Stimulated activated naive CD8-positive, alpha-beta T cell treated with anti-CD3 and anti-CD28 coated beads, Interleukin-15, amount 100 ng/mL, for 72 hours (primary cell): Measurements from ENCODE around the gene CCDC126.
"Not testable (repeated sequence)": the region's sequence is repeated elsewhere in the genome, so short reads cannot be mapped to it uniquely, and the experiment has no call there.

Source experiments
- ATAC-seq: fragments of 150-1000 bp; cut with Tn5 transposase; 2 replicates; pipeline ENCODE4 v1.10.0; 2021; ENCODE audit warnings: mild to moderate bottlenecking, moderate library complexity
- DNase-seq, 2 donors: peaks; one replicate each; pipeline ENCODE4 v3.0.0; 2021 to 2022
- H3K27ac Mint-ChIP-seq, 2 donors: one replicate each; pipeline ENCODE4 v1.8.0; 2022; ENCODE audit warnings: mild to moderate bottlenecking in 2 of 2, mixed read lengths in 2 of 2, moderate library complexity in 2 of 2
- H3K27me3 Mint-ChIP-seq: one replicate; pipeline ENCODE4 v1.8.0; 2022; ENCODE audit warnings: mixed read lengths
- H3K4me1 Mint-ChIP-seq: one replicate; pipeline ENCODE4 v1.8.0; 2022; ENCODE audit warnings: mild to moderate bottlenecking, mixed read lengths
- H3K4me3 Mint-ChIP-seq, 2 donors: one replicate each; pipeline ENCODE4 v1.8.0; 2022; ENCODE audit warnings: mild to moderate bottlenecking in 2 of 2, mixed read lengths in 2 of 2, moderate library complexity in 1 of 2
- H3K9me3 Mint-ChIP-seq, 2 donors: one replicate each; pipeline ENCODE4 v1.8.0; 2022; ENCODE audit warnings: mixed read lengths in 2 of 2

The CCDC126 gene, protein sequence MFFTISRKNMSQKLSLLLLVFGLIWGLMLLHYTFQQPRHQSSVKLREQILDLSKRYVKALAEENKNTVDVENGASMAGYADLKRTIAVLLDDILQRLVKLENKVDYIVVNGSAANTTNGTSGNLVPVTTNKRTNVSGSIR

DNA sequence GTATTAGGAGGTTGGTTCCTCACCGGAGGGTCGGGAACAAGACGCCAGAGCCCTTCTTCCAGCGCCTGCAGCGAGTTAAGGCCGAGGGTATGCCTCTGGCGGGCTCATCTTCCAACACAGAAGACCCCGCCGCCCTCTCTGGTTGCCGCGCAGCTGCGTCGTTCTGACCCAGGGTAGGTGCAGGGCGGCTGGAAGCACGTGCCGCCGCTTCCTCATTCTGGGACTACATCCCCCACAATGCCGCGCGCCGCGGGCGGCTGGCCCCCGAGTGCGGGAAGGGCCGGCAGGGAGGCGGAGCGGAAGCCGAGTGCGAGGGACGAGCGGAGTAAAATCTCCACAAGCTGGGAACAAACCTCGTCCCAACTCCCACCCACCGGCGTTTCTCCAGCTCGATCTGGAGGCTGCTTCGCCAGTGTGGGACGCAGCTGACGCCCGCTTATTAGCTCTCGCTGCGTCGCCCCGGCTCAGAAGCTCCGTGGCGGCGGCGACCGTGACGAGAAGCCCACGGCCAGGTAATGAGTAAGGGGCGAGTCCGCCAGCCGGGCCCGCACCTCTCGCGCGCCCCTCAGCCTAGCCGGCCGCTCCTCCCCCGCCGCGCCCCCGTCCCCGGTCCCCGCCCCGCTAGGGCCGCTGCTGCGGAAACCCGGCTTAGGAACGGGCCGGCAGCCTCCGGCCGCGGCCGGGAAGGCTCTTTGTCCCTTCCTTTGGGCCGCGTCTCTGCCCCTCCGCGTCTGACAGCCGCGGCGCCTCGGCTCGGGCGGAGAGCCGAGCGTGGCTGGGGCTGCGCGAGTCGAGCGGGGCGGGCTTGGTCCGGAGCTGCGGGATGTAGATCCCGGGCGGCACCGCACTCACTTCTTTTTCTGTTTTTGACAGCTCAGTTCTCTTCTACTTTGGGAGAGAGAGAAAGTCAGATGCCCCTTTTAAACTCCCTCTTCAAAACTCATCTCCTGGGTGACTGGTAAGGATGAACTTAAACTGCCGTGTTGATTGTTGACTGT lies at the start of gene CCDC126:
TSS of gene CCDC126 (plus strand) at position 289 of the 998 bp plus-strand sequence. CDS start 13,934 bp downstream, outside the sequence.
- H3K4me1 Mint-ChIP-seq: peaks cover 71% of the 10 kb centered on the region
- peak within 1 kb of the TSS; percentile 78 to 84 for H3K27ac Mint-ChIP-seq
- H3K27me3 Mint-ChIP-seq: no peaks in the 10 kb centered on the region
- peaks cover 6 to 7% of the 10 kb centered on the region in 2 donors for H3K9me3 Mint-ChIP-seq
- H3K4me3 Mint-ChIP-seq: peak within 1 kb of the TSS; percentile 86 to 98
- DNase-seq (peak; percentile 78 to 80), ATAC-seq (peak; percentile 72)

DNA sequence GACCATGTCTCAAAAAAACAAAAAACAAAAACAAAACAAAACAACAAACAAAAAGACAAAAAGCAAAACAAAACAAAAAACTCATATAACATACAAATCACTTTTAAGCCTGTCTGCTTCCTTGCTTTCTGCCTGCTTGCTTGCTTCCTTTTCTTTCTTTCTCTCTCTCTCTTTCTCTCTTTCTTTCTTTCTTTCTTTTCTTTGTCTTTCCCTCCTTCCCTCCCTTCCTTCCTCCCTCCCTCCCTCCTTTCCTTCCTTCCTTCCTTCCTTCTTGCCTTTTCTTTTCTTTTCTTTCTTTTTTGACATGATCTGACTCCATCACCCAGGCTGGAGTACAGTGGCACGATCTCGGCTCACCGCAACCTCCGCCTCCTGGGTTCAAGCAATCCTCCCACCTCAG lies 49.5 kb upstream of the CCDC126 start:
- ATAC-seq (no peak), DNase-seq (no peak)
- no peak overlapping the region for H3K27ac Mint-ChIP-seq
- no peaks in the 10 kb centered on the region for H3K27me3 Mint-ChIP-seq
- no peaks in the 10 kb centered on the region for H3K4me1 Mint-ChIP-seq
- H3K9me3 Mint-ChIP-seq: no peaks in the 10 kb centered on the region
- H3K4me3 Mint-ChIP-seq: no peak overlapping the region

DNA sequence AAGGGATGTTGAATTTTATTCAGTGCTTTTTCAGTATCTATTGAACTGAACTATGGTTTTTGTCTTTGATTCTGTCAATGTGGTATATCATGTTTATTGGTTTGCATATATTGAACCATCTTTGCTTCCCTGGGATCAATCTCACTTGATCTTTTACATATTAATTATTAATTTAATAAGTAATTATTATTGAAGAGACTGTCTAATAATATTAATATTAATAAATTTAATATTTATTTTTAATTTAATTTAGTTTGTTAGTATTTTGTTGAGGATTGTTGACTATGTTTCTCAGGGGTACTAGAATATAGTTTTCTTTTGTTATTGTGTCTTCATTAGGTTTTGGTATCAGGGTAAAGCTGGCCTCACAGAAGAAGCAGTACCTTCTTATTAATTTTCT lies 38.9 kb upstream of the CCDC126 start:
- Mint-ChIP-seq H3K4me1 (no peaks in the 10 kb centered on the region), H3K9me3 (no peaks in the 10 kb centered on the region), H3K27me3 (no peaks in the 10 kb centered on the region), H3K4me3 (no peak overlapping the region), H3K27ac (no peak overlapping the region)
- no peak for DNase-seq
- no peak for ATAC-seq

DNA sequence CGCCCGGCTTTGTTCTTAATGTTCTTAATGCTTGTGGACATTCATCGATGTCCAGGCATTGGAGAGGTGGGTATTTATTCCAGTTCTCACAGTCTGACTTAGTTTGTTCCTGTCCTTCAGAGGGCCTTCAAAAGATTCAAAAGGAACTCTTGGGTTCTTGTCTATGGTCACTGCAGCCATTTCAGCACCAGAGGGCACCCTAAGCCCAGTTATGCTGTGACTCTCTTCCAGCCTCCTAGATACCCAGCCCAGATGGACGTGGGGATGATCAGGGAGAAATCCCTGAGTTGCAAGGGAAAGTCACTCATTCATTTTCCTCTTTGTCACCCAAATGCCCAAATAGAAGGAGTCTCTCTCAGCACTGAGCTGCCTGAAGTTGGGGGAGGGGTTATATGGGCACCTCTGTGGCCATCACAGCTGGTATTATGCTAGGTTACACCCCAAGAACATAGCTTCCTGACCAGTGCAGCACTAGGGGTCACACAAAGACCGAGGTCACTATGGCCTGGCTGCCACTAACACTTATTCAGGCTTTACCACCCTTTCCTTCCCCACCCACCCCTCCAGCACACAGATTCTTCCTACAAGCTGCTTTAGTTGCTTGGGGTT lies 26.5 kb upstream of the CCDC126 start:
- peaks cover 20% of the 10 kb centered on the region for H3K27me3 Mint-ChIP-seq
- ATAC-seq (peak; percentile 92), DNase-seq (peak; percentile 55 to 72)
- no peaks in the 10 kb centered on the region for H3K9me3 Mint-ChIP-seq
- no peak overlapping the region for H3K4me3 Mint-ChIP-seq
- H3K4me1 Mint-ChIP-seq: no peaks in the 10 kb centered on the region
- no peak overlapping the region for H3K27ac Mint-ChIP-seq

DNA sequence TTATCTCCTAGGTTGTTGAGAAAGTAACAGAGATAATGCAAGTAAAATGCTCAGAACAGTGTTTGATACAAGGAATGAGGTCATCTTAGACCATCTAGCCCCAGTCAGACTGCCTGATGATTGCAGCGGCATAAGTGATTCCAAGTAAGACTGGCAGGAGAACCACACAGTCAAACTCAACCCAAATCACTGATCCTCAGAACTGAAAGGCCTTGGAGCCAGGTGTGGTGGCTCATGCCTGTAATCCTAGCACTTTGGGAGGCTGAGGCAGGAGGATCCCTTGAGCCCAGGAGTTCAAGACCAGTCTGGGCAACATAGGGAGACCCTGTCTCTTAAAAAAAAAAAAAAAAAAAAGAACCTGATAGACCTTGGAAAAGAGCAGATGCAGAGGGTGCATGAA lies 15.2 kb upstream of the CCDC126 start:
- H3K27ac Mint-ChIP-seq, H3K4me3 Mint-ChIP-seq, H3K9me3 Mint-ChIP-seq, H3K4me1 Mint-ChIP-seq, ATAC-seq, DNase-seq, H3K27me3 Mint-ChIP-seq: not testable (repeated sequence)

DNA sequence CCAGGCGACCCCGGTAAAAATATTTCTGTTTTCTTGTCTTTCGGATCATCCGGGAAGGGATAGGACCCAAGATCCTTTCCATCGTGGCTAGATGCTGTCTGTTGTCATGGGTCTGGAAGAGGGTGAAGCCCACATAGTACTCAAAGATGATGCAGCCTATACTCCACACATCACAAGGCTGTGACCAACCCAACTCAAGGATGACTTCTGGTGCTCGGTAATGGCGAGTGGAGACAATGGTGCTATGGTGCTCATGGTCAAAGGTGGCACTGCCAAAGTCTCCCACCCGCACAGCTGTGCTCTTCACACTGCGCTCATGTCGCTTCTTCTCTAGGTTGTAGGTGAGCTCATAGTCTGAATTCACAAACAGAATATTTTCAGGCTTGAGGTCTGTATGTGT lies 11.9 kb upstream of the CCDC126 start:
- not testable (repeated sequence) for ATAC-seq, DNase-seq, H3K4me3 Mint-ChIP-seq, H3K9me3 Mint-ChIP-seq, H3K27ac Mint-ChIP-seq, H3K4me1 Mint-ChIP-seq, H3K27me3 Mint-ChIP-seq

DNA sequence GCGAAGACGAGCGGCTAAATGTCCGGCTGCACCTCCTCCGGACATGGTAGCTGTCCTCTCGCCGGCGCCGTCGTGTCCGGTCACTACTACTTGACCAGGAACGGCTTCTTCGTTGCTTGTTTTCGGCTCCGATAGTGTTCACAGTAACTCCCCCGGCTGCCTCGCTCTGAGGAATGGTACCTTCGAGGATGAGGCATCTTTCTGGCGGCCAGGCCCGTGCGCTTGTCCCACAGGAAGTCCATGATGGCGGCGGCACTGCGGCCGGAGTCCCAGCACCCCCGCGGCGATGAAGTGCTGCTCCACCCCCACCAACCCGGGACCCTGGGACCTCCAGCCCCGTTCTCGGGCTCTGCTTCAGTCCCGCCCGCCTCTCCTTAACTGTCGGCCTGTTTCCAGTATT lies 11.0 kb upstream of the CCDC126 start:
- Mint-ChIP-seq H3K9me3 (no peaks in the 10 kb centered on the region), H3K4me3 (no peak overlapping the region), H3K27me3 (no peaks in the 10 kb centered on the region), H3K27ac (no peak overlapping the region), H3K4me1 (no peaks in the 10 kb centered on the region)
- DNase-seq (no peak), ATAC-seq (no peak)

DNA sequence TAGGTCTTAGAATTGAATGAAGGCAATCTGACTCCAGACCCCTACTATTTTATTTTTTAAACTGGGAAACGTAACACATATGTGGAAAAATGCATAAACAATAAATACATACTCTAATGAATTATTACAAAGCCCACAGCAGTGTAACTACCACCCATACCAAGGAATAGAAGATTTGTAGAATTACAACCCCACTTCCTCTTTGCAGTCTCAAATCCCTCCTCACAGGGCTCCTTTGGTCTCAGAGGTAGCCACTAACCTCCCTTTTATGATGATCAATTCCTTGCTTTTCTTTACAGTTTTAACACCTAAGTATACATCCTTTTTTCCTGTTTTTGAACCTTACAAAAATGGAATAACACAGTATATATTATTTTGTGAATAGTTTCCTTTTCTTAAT lies 6.7 kb upstream of the CCDC126 start:
- ATAC-seq (no peak), DNase-seq (no peak)
- Mint-ChIP-seq H3K4me1 (peaks cover 24% of the 10 kb centered on the region), H3K27ac (no peak overlapping the region), H3K27me3 (no peaks in the 10 kb centered on the region), H3K9me3 (peaks cover 0 to 7% of the 10 kb centered on the region in 2 donors), H3K4me3 (no peak overlapping the region)

DNA sequence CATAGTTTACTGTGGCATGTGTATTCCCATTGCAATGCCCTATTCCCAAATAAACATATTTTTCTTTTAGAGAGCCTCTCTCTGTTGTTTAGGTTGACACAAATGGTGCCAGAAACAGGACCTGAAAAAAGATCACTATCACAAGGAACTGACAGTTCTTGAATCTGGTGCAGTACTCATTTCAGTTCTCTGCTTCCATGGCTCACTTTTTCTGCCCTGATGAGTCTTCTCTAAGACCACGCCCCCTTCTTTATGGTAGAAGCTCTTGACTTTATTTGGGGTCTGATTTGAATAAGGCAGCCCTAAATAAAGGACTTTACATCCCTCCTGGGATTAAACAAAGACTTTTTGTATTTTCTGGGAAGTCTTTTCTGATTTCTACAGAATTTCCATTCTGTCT lies 3.5 kb upstream of the CCDC126 start:
- Mint-ChIP-seq H3K27ac (peak overlapping the region in 1 of 2 donors; percentile 59), H3K4me1 (peaks cover 48% of the 10 kb centered on the region), H3K9me3 (peaks cover 6 to 7% of the 10 kb centered on the region in 2 donors), H3K27me3 (no peaks in the 10 kb centered on the region), H3K4me3 (no peak overlapping the region)
- peak; percentile 16 for ATAC-seq
- no peak for DNase-seq

DNA sequence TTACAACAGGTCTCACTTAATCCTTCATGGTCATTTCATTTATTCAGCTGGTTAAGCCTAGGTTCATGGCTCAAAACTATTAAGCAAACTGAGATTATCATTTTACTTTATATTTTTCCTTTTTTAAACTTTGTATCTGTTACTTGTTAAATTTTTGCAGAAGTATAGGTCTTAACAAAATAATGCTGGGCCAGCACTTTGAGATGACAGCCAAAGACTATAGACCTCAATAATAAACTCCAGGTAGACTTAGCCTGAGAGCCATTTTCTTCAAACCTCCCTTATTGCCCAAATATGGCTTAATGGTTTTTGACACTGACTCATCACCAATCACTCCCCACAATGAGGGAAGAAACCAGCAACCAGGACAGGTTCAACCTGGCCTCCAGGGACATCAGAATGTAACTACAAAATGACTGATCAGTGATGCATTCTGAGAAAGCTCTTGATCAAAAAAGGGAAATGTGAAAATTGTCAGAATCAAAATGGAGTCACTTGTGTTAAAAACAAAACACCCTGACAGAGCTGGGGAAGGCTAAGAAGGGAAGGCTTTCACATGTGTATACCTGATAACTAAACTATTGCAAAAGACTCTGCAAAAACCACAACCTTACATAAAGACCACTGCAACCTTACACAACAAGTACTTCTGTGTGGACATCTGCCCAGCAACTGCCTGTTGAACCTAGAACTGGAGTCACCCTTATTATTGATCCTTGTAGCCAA lies 2.1 kb upstream of the CCDC126 start:
- Mint-ChIP-seq H3K9me3 (peaks cover 6 to 7% of the 10 kb centered on the region in 2 donors), H3K27ac (peak overlapping the region in 1 of 2 donors; percentile 9), H3K4me1 (peaks cover 59% of the 10 kb centered on the region), H3K4me3 (peak overlapping the region in 1 of 2 donors; percentile 18), H3K27me3 (no peaks in the 10 kb centered on the region)
- peak; percentile 52 to 82 for DNase-seq
- ATAC-seq: peak; percentile 93

DNA sequence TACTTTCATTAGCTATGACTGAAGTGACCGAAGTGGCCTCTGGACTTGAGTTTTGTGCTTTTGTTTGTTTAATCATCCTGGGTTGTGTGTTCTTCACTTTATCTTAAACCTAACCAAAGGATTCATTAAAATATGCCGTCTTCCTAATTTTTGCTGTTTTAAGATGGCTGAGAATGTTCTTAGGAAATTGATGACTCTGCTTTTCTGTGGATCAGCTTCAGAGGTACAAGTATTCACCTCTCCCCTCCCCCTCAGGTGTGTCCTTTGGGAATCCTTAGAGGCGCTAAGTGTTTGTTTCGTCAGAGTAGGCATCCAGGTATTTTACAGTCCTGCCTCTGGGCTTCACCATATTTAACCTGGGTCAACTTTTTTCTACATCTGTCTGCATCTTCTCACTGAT lies 1.1 kb downstream of the CCDC126 start:
- Mint-ChIP-seq H3K4me3 (peak overlapping the region; percentile 86 to 98), H3K27me3 (no peaks in the 10 kb centered on the region), H3K27ac (no peak overlapping the region), H3K4me1 (peaks cover 71% of the 10 kb centered on the region), H3K9me3 (peaks cover 5 to 6% of the 10 kb centered on the region in 2 donors)
- no peak for DNase-seq
- ATAC-seq: no peak

DNA sequence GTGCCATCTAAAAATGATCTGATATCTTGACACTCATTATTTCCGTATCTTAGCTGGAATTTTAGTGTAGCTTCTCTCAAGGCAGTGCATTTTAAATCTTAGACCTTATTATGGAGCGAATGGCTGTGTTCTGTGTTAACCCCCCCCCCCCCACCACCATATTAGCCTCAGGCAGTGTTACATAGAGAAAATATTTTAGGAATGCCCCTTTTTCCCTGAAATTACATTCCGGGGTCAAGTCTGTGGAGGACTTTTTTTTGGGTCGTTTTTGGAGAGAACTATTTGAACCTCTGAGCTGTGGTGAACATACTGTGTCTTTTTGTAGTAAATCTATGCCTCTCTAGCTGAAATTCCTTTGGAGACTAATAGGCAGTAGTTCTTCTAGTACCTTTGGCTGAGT lies 3.1 kb downstream of the CCDC126 start:
- Mint-ChIP-seq H3K9me3 (peaks cover 0 to 6% of the 10 kb centered on the region in 2 donors), H3K4me3 (no peak overlapping the region), H3K4me1 (peaks cover 59% of the 10 kb centered on the region), H3K27ac (no peak overlapping the region), H3K27me3 (no peaks in the 10 kb centered on the region)
- ATAC-seq: no peak
- DNase-seq: no peak

DNA sequence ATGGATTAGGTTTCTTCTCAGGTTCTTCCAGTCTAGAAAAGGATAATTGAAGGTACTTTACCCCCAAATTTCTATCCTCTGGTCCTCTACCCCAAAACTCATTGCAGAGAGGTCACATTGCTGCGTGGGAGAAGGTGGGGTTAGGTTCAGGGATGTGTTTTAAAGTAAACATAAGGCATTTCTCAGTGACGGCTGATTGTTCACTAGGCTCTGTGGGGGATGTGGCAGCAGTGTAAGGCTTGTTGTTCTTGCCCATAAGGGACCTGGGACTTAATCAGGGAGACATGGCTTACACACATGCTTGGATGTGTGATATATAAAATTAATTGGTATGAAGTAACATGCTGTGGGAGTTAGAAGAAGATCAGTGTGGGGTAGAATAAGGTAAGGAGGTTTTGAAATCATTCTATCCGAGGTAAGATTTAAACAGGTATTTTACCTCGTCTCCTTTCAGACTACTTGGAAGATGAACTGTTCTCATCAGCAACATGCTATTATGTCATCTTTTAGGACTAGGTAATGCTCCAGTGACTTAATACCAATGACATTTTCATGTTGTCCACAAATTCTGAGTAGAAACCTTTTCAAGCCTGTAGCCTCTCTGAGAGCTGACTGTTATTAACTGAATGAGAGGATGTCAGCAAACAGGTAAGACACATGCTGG lies 6.6 kb downstream of the CCDC126 start:
- no peak overlapping the region for H3K27ac Mint-ChIP-seq

DNA sequence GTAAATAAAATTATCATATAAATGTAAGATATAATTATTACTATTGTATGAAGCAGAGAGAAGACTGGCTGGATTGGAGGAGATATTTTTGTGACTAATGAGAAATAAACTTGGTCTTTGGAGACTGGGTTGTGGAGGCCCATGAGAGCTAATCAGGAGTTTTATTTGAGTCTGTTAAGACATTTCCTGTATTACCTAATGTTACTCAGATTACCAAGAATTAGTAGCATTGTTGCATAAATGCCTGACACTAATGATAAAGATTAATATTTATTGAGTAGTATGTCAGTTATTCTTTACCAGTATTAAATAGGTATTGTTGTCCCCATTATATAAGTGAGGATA lies 7.1 kb downstream of the CCDC126 start:
- H3K4me3 Mint-ChIP-seq: no peak overlapping the region
- DNase-seq: no peak
- H3K27ac Mint-ChIP-seq: no peak overlapping the region
- H3K4me1 Mint-ChIP-seq: peaks cover 27% of the 10 kb centered on the region
- no peaks in the 10 kb centered on the region for H3K27me3 Mint-ChIP-seq
- H3K9me3 Mint-ChIP-seq: no peaks in the 10 kb centered on the region
- no peak for ATAC-seq

More for the DNA sequence above, 6.6 kb downstream of the CCDC126 start:
- H3K4me3 Mint-ChIP-seq: no peak overlapping the region
- ATAC-seq (no peak), DNase-seq (no peak)
- peaks cover 32% of the 10 kb centered on the region for H3K4me1 Mint-ChIP-seq
- no peaks in the 10 kb centered on the region for H3K9me3 Mint-ChIP-seq
- no peaks in the 10 kb centered on the region for H3K27me3 Mint-ChIP-seq

DNA sequence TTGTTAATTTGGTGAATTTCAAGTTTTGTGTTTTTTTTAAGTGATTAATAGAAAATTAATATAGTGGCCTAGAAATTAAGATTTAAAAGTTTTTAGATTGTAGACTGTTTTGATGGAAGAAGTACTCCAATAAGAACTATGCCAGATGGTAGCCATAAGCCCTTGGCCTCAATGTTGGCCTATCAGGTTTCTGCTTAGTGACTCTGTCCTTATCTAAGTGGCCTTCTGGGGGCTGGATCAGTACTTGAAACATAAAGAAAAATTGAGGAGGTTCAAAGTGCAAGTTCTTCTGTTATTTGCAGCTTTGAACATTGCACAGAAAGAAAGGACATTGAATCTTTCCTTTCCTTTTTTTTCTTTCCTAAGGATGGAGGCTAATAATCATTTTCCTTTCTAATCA lies 9.9 kb downstream of the CCDC126 start:
- DNase-seq: no peak
- H3K27me3 Mint-ChIP-seq: no peaks in the 10 kb centered on the region
- H3K9me3 Mint-ChIP-seq: no peaks in the 10 kb centered on the region
- H3K4me1 Mint-ChIP-seq: peaks cover 9% of the 10 kb centered on the region
- no peak overlapping the region for H3K4me3 Mint-ChIP-seq
- no peak overlapping the region for H3K27ac Mint-ChIP-seq
- ATAC-seq: no peak
